ENCODE measurements around the gene SLC25A34.

GRCh38 chr1:15728937-15729657 lies 7.0 kb upstream of the SLC25A34 start:
- TF ChIP-seq XRCC5 (optimal IDR thresholded peaks at IDR 0.05; ENCODE audit: low read length), result no peak
- TF ChIP-seq U2AF1 (optimal IDR thresholded peaks at IDR 0.05; ENCODE audit: low read depth, low read length), result no peak
